GM19351 (cell line): ENCODE measurements around the gene CD7.

Experiments
- ATAC-seq: cut with Tn5 transposase; IDR thresholded peaks from one replicate; pipeline ENCODE4 v1.9.1; 2021; ENCODE audit warnings: mild to moderate bottlenecking, moderate library complexity; ENCODE audit not compliant: unreplicated experiment

CD7 gene

GRCh38 chr17:82329683-82330321 is 12.4 kb upstream of the CD7 start:
- ATAC-seq, result no peak

- no peak for ATAC-seq
Measured at GRCh38 chr17:82328994-82329507, 11.6 kb upstream of the CD7 start.

GRCh38 chr17:82328141-82328993 is 11.0 kb upstream of the CD7 start:
- ATAC-seq, result no peak

- no peak for ATAC-seq
Measured at GRCh38 chr17:82327757-82328140, 10.3 kb upstream of the CD7 start.

GRCh38 chr17:82327289-82327688 is 9.9 kb upstream of the CD7 start:
- ATAC-seq, result no peak

- ATAC-seq, result no peak
Measured at GRCh38 chr17:82325286-82326180, 8.1 kb upstream of the CD7 start.

GRCh38 chr17:82324566-82325285 is 7.3 kb upstream of the CD7 start:
- no peak for ATAC-seq

- ATAC-seq, result no peak
Measured at GRCh38 chr17:82323514-82324234, 6.3 kb upstream of the CD7 start.

- no peak for ATAC-seq
Measured at GRCh38 chr17:82322526-82323453, 5.4 kb upstream of the CD7 start.

GRCh38 chr17:82321947-82322466 is 4.6 kb upstream of the CD7 start:
- ATAC-seq, result no peak

- ATAC-seq, result no peak
Measured at GRCh38 chr17:82320956-82321927, 3.8 kb upstream of the CD7 start.

GRCh38 chr17:82320140-82320840 is 2.9 kb upstream of the CD7 start:
- no peak for ATAC-seq

GRCh38 chr17:82319619-82320062 is 2.2 kb upstream of the CD7 start:
- no peak for ATAC-seq

GRCh38 chr17:82318772-82319606 is 1.6 kb upstream of the CD7 start:
- ATAC-seq, result no peak

GRCh38 chr17:82318169-82318498 is 726 bp upstream of the CD7 start:
- ATAC-seq, result no peak
